ENCODE data around the gene ALOX12.

GRCh38 chr17:7048968-7049367, 53.1 kb downstream of the ALOX12 start:
- TF ChIP-seq REST (IDR thresholded peaks at IDR 0.05; ENCODE audit: low read depth) (no peak), FOXM1 (IDR thresholded peaks at IDR 0.05; ENCODE audit: borderline replicate concordance, low read depth) (no peak), CEBPB (IDR thresholded peaks at IDR 0.05) (no peak), EP300 (IDR thresholded peaks at IDR 0.05; ENCODE audit: borderline replicate concordance) (no peak), RAD21 (IDR thresholded peaks at IDR 0.05; ENCODE audit: low read depth) (no peak), MAX (IDR thresholded peaks at IDR 0.05) (no peak), CREB1 (IDR thresholded peaks at IDR 0.05; ENCODE audit: low read depth) (no peak)
